Measurements from ENCODE around the gene SSR2. TPM values are rescaled to one million over a fixed set of nuclear protein-coding genes. Genes with fewer than 3 reads are reported as not detected.

Gene SSR2
- polyA plus RNA-seq (2012; rRNA removed) = 1,136 and 1,763 TPM in 2 replicates
- 1,047 and 1,419 TPM in 2 replicates for polyA plus RNA-seq (2012; cell fraction: cytosol; rRNA removed)
- 443 and 564 TPM in 2 replicates for polyA plus RNA-seq (2012; cell fraction: nucleus; rRNA removed)

GRCh38 chr1:156020293-156021092 lies at the start of gene SSR2:
TSS of gene SSR2 (minus strand) at chr1:156020951. CDS start at chr1:156020167, 784 bp downstream.
- ChIA-PET CTCF (interaction anchor here (0.8 to 2.9 kb wide), 7 partner anchors 17 to 83 kb away, joined by 3 to 14 read pairs (median 4); partner anchors contain the start of gene UBQLN4), POLR2A (interaction anchor here (0.6 to 1.4 kb wide), 3 partner anchors 45 to 73 kb away, joined by 3 to 6 read pairs (median 4); no protein-coding TSS in a partner anchor)
- Histone ChIP-seq H3K4me1 (ENCODE audit: control insufficient read depth in 1 of 2, insufficient read depth in 2 of 2, low read depth in 1 of 2, low read length in 1 of 2) (peaks cover 7 to 10% of the 10 kb centered on the region in 2 experiments; a peak in 3 of 4 replicates), H3K9ac (peak within 1 kb of the TSS; percentile 80), H3K36me3 (replicated peaks in 1 of 2; ENCODE audit: control insufficient read depth in 1 of 2, insufficient read depth in 2 of 2, low read length in 1 of 2) (peaks cover 16 to 40% of the 10 kb centered on the region in 2 experiments), H4K20me1 (ENCODE audit: insufficient read depth) (peaks cover 22% of the 10 kb centered on the region), H3K27me3 (ENCODE audit: insufficient read depth) (no peaks in the 10 kb centered on the region), H2AFZ (ENCODE audit: low read depth) (peak within 1 kb of the TSS; percentile 92), H3K9me3 (no peaks in the 10 kb centered on the region), H3F3A (replicated peaks; ENCODE audit: insufficient read depth) (peaks cover 23% of the 10 kb centered on the region), H3K79me2 (ENCODE audit: insufficient read depth) (peaks cover 50% of the 10 kb centered on the region), H3K4me2 (peak within 1 kb of the TSS; percentile 98), H3K27ac (ENCODE audit: low read depth in 2 of 2, low read length in 1 of 2) (peak within 1 kb of the TSS; percentile 44 to 82; a peak in 3 of 4 replicates), H3K4me3 (ENCODE audit: low read depth in 2 of 2, low read length in 1 of 2) (peak within 1 kb of the TSS; percentile 67 to 96), H3K9me2 (no peaks in the 10 kb centered on the region)
- DNase-seq = peak; percentile 89
- 1% methylated on average over 37 of the region's 45 CpGs for WGBS (ENCODE audit: low lambda C conversion rate)
- TF ChIP-seq FOXJ3 (CRISPR knock-in tag; IDR thresholded peaks at IDR 0.05) (peak; percentile 38; the same call in 1 of the 2 replicates), POLR2AphosphoS5 (IDR thresholded peaks at IDR 0.05; ENCODE audit: low read depth, low read length) (peak; percentile 98), EP300 (IDR thresholded peaks at IDR 0.05; ENCODE audit: borderline replicate concordance in 1 of 2, low read depth in 1 of 2, low read length in 1 of 2) (peak in 1 of 2 experiments; percentile 17; a peak in 1 of 4 replicates), TCF12 (IDR thresholded peaks at IDR 0.05) (no peak), FOXM1 (IDR thresholded peaks at IDR 0.05; ENCODE audit: low read depth) (no peak), GABPA (IDR thresholded peaks at IDR 0.05; ENCODE audit: low read depth) (peak; percentile 95), CTCF (IDR thresholded peaks at IDR 0.05) (0 out of 2 replicates have a peak, but pooled peaks have one; percentile 7), RXRA (IDR thresholded peaks at IDR 0.05; ENCODE audit: borderline replicate concordance, low read depth) (no peak), SIN3A (IDR thresholded peaks at IDR 0.05; ENCODE audit: borderline replicate concordance, low read depth, low read length) (0 out of 2 replicates have a peak, but pooled peaks have one; percentile 23), MXI1 (IDR thresholded peaks at IDR 0.05; ENCODE audit: low read depth, low read length) (peak; percentile 71; the same call in 1 of the 2 replicates), ELF1 (IDR thresholded peaks at IDR 0.05) (peak; percentile 91), PBX3 (IDR thresholded peaks at IDR 0.05) (no peak), GATA2 (CRISPR knock-in tag; IDR thresholded peaks at IDR 0.05) (no peak), MAX (IDR thresholded peaks at IDR 0.05; ENCODE audit: low read depth) (peak; percentile 58; the same call in 1 of the 2 replicates), CHD2 (IDR thresholded peaks at IDR 0.05; ENCODE audit: low read length, partially characterized antibody) (peak; percentile 61), TAF1 (IDR thresholded peaks at IDR 0.05; ENCODE audit: borderline replicate concordance, low read depth, low read length) (peak; percentile 87)
